Esophagus muscularis mucosa (tissue), 4 donors: Measurements from ENCODE around the gene PHACTR1. TPM values are rescaled to one million over a fixed set of nuclear protein-coding genes. Genes with fewer than 3 reads are reported as not detected.

Source experiments
- DNase-seq: peaks from one replicate; pipeline ENCODE4 v3.0.0-alpha.2; 2017; ENCODE audit errors: extremely low spot score
- H3K27ac ChIP-seq, 4 donors: fragments of 200-600 bp; sonication (generic); replicated peaks in 1 of 4; 1 replicate in 3 of 4; 2 replicates in 1 of 4; pipeline ENCODE4 v1.5.1; 2016 to 2019; ENCODE audit warnings: mild to moderate bottlenecking in 1 of 4
- H3K27me3 ChIP-seq, 4 donors: fragments of 200-600 bp; sonication (generic); one replicate each; pipeline versions ENCODE4 v1.5.1 to v1.6.0; 2016 to 2019
- H3K36me3 ChIP-seq, 4 donors: fragments of 200-600 bp; sonication (generic); one replicate each; pipeline ENCODE4 v1.5.1; 2016 to 2019
- H3K4me1 ChIP-seq, 4 donors: fragments of 200-600 bp; sonication (generic); one replicate each; pipeline ENCODE4 v1.5.1; 2016 to 2019
- H3K4me3 ChIP-seq, 4 donors: fragments of 200-600 bp; sonication (generic); 1 replicate in 2 of 4; 2 replicates in 2 of 4; pipeline ENCODE4 v1.5.1; 2016 to 2019; ENCODE audit warnings: mild to moderate bottlenecking in 4 of 4, moderate library complexity in 1 of 4
- H3K9me3 ChIP-seq, 4 donors: fragments of 200-600 bp; sonication (generic); 1 replicate in 3 of 4; 2 replicates in 1 of 4; pipeline ENCODE4 v1.5.1; 2016 to 2019
- EP300 ChIP-seq: sonication (generic); formaldehyde crosslinking; IDR thresholded peaks from one replicate; pipeline ENCODE4 v1.6.1; 2017; ENCODE audit warnings: antibody characterized with exemption
- POLR2A ChIP-seq: fragments of 450-650 bp; IDR thresholded peaks from one replicate; pipeline ENCODE4 v1.6.1; 2017; ENCODE audit warnings: antibody characterized with exemption, moderate library complexity, mild to moderate bottlenecking, low read depth
- POLR2AphosphoS5 ChIP-seq, 2 donors: sonication (generic); formaldehyde crosslinking; IDR thresholded peaks; one replicate each; pipeline ENCODE4 v1.6.1; 2017; ENCODE audit warnings: antibody characterized with exemption in 2 of 2
- WGBS: methylation state at CpG from one replicate; pipeline ENCODE4 v1.1.5; 2018; 5-methylcytosine and 5-hydroxymethylcytosine counted together
- intact Hi-C: fragments of 100-400 bp; cut with DNase I; formaldehyde crosslinking; loops from one replicate; pipeline ENCODE4 v1.15.1; 2023
- total RNA-seq, 4 donors: library from RNA; depleted of rRNA; stranded (reverse); fragments of >200 nt; gene quantifications; one replicate each; pipeline versions ENCODE4 v1.1.0 to v1.2.1, GENCODE V29; 2016
- TF ChIP-seq, protein P1 (sequence below), 3 experiments: fragments of 200-600 bp in 2 of 3; fragments of 450-650 bp in 1 of 3; sonication (generic) in 2 of 3; IDR thresholded peaks; one replicate each; pipeline ENCODE4 v1.5.1; 2017 to 2019; ENCODE audit warnings: antibody characterized with exemption in 3 of 3, mild to moderate bottlenecking in 2 of 3, moderate library complexity in 1 of 3

The PHACTR1 gene
- total RNA-seq, 4 donors from 2014 or later = 0.83 to 4.2 (median 3.1) TPM

DNA sequence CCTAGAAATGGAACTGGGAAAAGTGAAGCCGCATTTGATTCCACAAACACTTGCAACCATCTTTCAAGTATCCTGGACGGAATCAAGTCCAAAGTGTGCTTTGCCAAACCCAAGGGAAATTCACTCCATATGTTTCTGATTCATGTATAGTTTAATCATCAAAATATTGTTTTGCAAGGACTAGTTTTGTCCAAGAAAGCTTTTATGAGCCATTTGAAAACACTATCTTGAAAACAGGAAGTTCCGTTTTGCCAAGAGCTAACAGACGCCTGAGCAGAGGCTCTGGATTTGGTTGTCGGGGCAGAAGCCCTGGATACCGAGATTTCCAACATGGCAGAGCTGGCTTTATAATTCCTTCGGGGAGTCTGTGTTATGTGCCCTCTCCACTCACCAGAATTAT, 251.1 kb downstream of the PHACTR1 start:
- WGBS = 78% methylated on average over 7 of the region's 7 CpGs
- H3K27ac ChIP-seq = no peak overlapping the region

DNA sequence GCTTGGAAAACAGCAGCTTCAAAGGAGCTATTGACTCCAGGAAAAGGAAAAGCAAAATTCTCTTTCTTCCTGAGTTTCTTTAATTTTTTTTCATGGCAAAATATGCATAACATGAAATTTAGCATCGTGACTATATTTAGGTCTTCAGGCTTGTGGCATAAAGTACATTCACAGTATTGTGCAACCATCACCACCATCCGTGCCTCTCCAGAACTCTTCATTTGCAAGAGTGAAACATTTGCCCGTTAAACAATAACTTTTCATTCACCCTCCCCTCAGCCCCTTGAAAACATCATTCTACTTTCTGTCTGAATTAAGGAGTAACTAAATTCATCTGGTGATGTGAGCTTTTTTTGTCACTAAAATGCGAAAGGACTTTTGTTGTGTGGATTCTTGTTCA, 251.7 kb downstream of the PHACTR1 start:
- no peaks in the 10 kb centered on the region for H3K27me3 ChIP-seq
- no peak overlapping the region for H3K4me3 ChIP-seq
- TF ChIP-seq, protein P1, sequence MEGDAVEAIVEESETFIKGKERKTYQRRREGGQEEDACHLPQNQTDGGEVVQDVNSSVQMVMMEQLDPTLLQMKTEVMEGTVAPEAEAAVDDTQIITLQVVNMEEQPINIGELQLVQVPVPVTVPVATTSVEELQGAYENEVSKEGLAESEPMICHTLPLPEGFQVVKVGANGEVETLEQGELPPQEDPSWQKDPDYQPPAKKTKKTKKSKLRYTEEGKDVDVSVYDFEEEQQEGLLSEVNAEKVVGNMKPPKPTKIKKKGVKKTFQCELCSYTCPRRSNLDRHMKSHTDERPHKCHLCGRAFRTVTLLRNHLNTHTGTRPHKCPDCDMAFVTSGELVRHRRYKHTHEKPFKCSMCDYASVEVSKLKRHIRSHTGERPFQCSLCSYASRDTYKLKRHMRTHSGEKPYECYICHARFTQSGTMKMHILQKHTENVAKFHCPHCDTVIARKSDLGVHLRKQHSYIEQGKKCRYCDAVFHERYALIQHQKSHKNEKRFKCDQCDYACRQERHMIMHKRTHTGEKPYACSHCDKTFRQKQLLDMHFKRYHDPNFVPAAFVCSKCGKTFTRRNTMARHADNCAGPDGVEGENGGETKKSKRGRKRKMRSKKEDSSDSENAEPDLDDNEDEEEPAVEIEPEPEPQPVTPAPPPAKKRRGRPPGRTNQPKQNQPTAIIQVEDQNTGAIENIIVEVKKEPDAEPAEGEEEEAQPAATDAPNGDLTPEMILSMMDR (IDR thresholded peaks at IDR 0.05) = no peak
- TF ChIP-seq POLR2AphosphoS5 (IDR thresholded peaks at IDR 0.05) = no peak
- no peak for TF ChIP-seq EP300
- TF ChIP-seq POLR2A = no peak
- DNase-seq = no peak
- H3K36me3 ChIP-seq = no peaks in the 10 kb centered on the region
- intact Hi-C loops = no loop called here
- H3K9me3 ChIP-seq = no peaks in the 10 kb centered on the region
- H3K27ac ChIP-seq = no peak overlapping the region
- 81% methylated on average over 4 of the region's 4 CpGs for WGBS
- H3K4me1 ChIP-seq = peaks cover 0 to 3% (median 0%) of the 10 kb centered on the region in 4 donors

More for the DNA sequence above, 251.1 kb downstream of the PHACTR1 start:
- Histone ChIP-seq H3K4me1 (peaks cover 0 to 3% (median 0%) of the 10 kb centered on the region in 4 donors), H3K27me3 (no peaks in the 10 kb centered on the region), H3K36me3 (no peaks in the 10 kb centered on the region), H3K9me3 (no peaks in the 10 kb centered on the region), H3K4me3 (no peak overlapping the region)
- intact Hi-C loops = no loop called here
- DNase-seq = no peak
- no peak for TF ChIP-seq POLR2A
- TF ChIP-seq POLR2AphosphoS5 (IDR thresholded peaks at IDR 0.05) = no peak
- TF ChIP-seq EP300 = no peak
- TF ChIP-seq, protein P1 (IDR thresholded peaks at IDR 0.05) = no peak

DNA sequence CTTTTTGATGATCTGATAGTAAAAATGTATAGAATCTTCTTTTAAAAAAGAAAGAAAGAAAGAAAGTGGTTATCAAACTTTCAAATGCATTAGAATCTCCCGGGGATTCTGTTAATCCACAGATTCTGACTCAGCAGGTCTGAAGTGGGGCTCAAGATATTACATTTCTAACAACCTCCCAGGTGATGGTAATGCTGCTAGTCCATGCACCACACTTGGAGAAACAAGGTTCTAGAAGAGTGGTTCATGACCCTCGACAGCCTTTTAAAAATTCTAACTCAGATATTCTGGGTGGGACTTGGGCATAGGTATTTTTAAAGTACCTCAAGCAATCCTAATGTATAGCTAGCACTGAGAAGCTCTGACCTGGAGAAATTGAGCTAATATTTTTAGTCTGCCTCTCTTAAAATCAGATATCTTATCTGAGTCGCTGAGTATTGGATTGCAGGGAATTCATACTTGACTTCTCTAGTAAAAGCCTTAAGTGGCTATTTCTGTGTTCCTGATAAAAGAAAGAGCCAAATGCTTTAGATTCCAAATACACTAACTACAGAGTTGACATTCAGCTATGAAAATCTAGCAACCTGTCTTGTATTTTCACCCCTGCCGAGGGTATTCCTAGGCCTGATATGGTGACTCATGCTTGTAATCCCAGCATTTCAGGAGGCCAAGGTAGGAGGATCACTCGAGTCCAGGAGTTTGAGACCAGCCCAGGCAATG, 252.4 kb downstream of the PHACTR1 start:
- H3K4me3 ChIP-seq = no peak overlapping the region
- no peaks in the 10 kb centered on the region for H3K36me3 ChIP-seq
- no peak overlapping the region for H3K27ac ChIP-seq
- H3K4me1 ChIP-seq = peaks cover 0 to 3% (median 0%) of the 10 kb centered on the region in 4 donors
- TF ChIP-seq POLR2A = no peak
- TF ChIP-seq EP300 = no peak
- TF ChIP-seq, protein P1 (IDR thresholded peaks at IDR 0.05) = no peak
- TF ChIP-seq POLR2AphosphoS5 (IDR thresholded peaks at IDR 0.05) = no peak
- intact Hi-C loops = no loop called here
- DNase-seq = no peak
- H3K27me3 ChIP-seq = no peaks in the 10 kb centered on the region
- 84% methylated on average over 5 of the region's 5 CpGs for WGBS
- no peaks in the 10 kb centered on the region for H3K9me3 ChIP-seq

DNA sequence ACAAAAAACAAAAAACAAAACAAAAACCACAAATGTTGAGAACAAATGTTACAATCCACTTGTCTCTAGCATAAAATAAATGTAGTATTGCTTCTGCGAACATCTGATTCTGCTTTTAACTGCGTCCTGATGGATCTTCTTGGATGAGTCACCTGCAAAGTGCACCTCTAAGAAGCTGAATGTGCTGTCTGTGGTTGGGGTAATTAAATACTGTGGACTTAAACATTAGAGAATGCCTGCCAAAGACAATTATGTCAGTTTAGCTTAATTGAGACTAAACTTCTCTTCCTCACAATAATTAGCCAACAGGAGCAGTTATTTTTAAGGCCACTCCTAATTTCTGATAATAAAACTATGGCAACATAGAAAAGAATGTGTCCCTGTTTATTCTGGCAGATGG, 253.4 kb downstream of the PHACTR1 start:
- Histone ChIP-seq H3K27ac (no peak overlapping the region), H3K36me3 (no peaks in the 10 kb centered on the region), H3K4me3 (no peak overlapping the region), H3K27me3 (no peaks in the 10 kb centered on the region), H3K4me1 (peaks cover 0 to 3% (median 0%) of the 10 kb centered on the region in 4 donors), H3K9me3 (no peaks in the 10 kb centered on the region)
- 91% methylated on average over 2 of the region's 2 CpGs for WGBS
- no peak for DNase-seq
- TF ChIP-seq EP300 = no peak
- no peak for TF ChIP-seq POLR2AphosphoS5 (IDR thresholded peaks at IDR 0.05)
- TF ChIP-seq, protein P1 (IDR thresholded peaks at IDR 0.05) = no peak
- no peak for TF ChIP-seq POLR2A
- intact Hi-C loops = no loop called here
